Measurements from ENCODE around the gene RCAN2. TPM values are rescaled to one million over a fixed set of nuclear protein-coding genes. Genes with fewer than 3 reads are reported as not detected.

The RCAN2 gene
- total and polyA plus RNA-seq, 10 donors, result 2.4 to 15.7 (median 7.2) TPM

GRCh38 chr6:46279874-46280273 lies 211.4 kb downstream of the RCAN2 start:
- peaks cover 0 to 7% (median 0%) of the 10 kb centered on the region in 7 donors for H3K27me3 ChIP-seq (replicated peaks in 1 of 7)
- TF ChIP-seq POLR2AphosphoS5 (IDR thresholded peaks at IDR 0.05), result no peak
- TF ChIP-seq POLR2A (IDR thresholded peaks at IDR 0.05), result no peak
- TF ChIP-seq, protein P1, sequence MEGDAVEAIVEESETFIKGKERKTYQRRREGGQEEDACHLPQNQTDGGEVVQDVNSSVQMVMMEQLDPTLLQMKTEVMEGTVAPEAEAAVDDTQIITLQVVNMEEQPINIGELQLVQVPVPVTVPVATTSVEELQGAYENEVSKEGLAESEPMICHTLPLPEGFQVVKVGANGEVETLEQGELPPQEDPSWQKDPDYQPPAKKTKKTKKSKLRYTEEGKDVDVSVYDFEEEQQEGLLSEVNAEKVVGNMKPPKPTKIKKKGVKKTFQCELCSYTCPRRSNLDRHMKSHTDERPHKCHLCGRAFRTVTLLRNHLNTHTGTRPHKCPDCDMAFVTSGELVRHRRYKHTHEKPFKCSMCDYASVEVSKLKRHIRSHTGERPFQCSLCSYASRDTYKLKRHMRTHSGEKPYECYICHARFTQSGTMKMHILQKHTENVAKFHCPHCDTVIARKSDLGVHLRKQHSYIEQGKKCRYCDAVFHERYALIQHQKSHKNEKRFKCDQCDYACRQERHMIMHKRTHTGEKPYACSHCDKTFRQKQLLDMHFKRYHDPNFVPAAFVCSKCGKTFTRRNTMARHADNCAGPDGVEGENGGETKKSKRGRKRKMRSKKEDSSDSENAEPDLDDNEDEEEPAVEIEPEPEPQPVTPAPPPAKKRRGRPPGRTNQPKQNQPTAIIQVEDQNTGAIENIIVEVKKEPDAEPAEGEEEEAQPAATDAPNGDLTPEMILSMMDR (IDR thresholded peaks at IDR 0.05 in 8 of 11, conservative IDR thresholded peaks at IDR 0.05 in 3 of 11), result no peak
- no peaks in the 10 kb centered on the region for H3K36me3 ChIP-seq
- H3K4me1 ChIP-seq, result no peaks in the 10 kb centered on the region
- no peak overlapping the region for H3K27ac ChIP-seq
- H3K4me3 ChIP-seq, result no peak overlapping the region
- intact Hi-C loops (cut with DNase I; ENCODE audit: low total_unique reads), result no loop called here
- H3K9me3 ChIP-seq, result no peaks in the 10 kb centered on the region
- no peak for DNase-seq

GRCh38 chr6:46276576-46277142 lies 214.6 kb downstream of the RCAN2 start:
- WGBS, 5 donors, result 52 to 75% (median 61%) methylated on average over 2 of the region's 2 CpGs
- intact Hi-C loops (cut with DNase I; ENCODE audit: low total_unique reads), result no loop called here
- Histone ChIP-seq H3K9me3 (no peaks in the 10 kb centered on the region), H3K36me3 (no peaks in the 10 kb centered on the region), H3K27ac (no peak overlapping the region), H3K4me1 (no peaks in the 10 kb centered on the region), H3K4me3 (no peak overlapping the region), H3K27me3 (replicated peaks in 1 of 7) (peaks cover 0 to 7% (median 0%) of the 10 kb centered on the region in 7 donors)
- TF ChIP-seq, protein P1 (IDR thresholded peaks at IDR 0.05 in 8 of 11, conservative IDR thresholded peaks at IDR 0.05 in 3 of 11), result no peak
- TF ChIP-seq POLR2A (IDR thresholded peaks at IDR 0.05), result no peak
- TF ChIP-seq POLR2AphosphoS5 (IDR thresholded peaks at IDR 0.05), result no peak
- DNase-seq, result no peak

GRCh38 chr6:46274502-46274901 lies 216.7 kb downstream of the RCAN2 start:
- intact Hi-C loops (cut with DNase I; ENCODE audit: low total_unique reads), result no loop called here
- H3K36me3 ChIP-seq, result no peaks in the 10 kb centered on the region
- TF ChIP-seq POLR2AphosphoS5 (IDR thresholded peaks at IDR 0.05) (no peak), POLR2A (IDR thresholded peaks at IDR 0.05) (no peak)
- TF ChIP-seq, protein P1 (IDR thresholded peaks at IDR 0.05 in 8 of 11, conservative IDR thresholded peaks at IDR 0.05 in 3 of 11), result no peak
- no peak overlapping the region for H3K27ac ChIP-seq
- WGBS, 5 donors, result 93 to 98% (median 94%) methylated on average over 2 of the region's 2 CpGs
- DNase-seq, result no peak
- H3K27me3 ChIP-seq (replicated peaks in 1 of 7), result peaks cover 0 to 7% (median 0%) of the 10 kb centered on the region in 7 donors
- no peaks in the 10 kb centered on the region for H3K9me3 ChIP-seq
- no peak overlapping the region for H3K4me3 ChIP-seq
- H3K4me1 ChIP-seq, result no peaks in the 10 kb centered on the region

DNA sequence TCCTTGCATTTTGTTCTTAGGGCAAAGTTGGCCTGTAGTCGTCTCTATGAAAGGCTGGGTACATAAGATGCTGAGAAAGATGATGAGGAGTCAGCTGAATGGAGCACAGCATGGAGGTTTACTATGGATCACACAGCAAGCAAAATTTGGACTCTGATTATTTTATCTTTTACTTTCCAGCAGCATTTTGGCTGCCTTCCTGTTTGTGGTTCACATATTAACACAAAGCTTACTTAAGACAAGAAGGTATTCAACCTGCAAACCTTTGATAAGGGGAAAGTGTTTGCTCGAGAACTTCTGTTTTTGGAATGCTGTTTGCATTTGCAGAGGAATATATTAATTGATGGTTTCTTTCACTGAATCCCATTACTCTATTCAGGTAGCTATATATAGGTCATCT lies 217.3 kb downstream of the RCAN2 start:
- Histone ChIP-seq H3K27me3 (replicated peaks in 1 of 7) (peaks cover 0 to 7% (median 0%) of the 10 kb centered on the region in 7 donors), H3K27ac (no peak overlapping the region), H3K4me3 (no peak overlapping the region), H3K4me1 (no peaks in the 10 kb centered on the region), H3K36me3 (no peaks in the 10 kb centered on the region), H3K9me3 (no peaks in the 10 kb centered on the region)
- WGBS, 5 donors, result 36 to 51% (median 37%) methylated on average over 2 of the region's 2 CpGs
- intact Hi-C loops (cut with DNase I; ENCODE audit: low total_unique reads), result no loop called here
- TF ChIP-seq POLR2A (IDR thresholded peaks at IDR 0.05), result no peak
- TF ChIP-seq POLR2AphosphoS5 (IDR thresholded peaks at IDR 0.05), result no peak
- TF ChIP-seq, protein P1 (IDR thresholded peaks at IDR 0.05 in 8 of 11, conservative IDR thresholded peaks at IDR 0.05 in 3 of 11), result no peak
- no peak for DNase-seq
